T-helper 22 cell (primary cell): ENCODE data around the gene THAP4.

ENCODE experiments used
- DNase-seq: peaks from one replicate; pipeline ENCODE4 v3.0.0-alpha.2; 2020; ENCODE audit warnings: low read depth

THAP4 gene

GRCh38 chr2:241638940-241639339 lies 2.0 kb upstream of the THAP4 start:
- DNase-seq = no peak

DNA sequence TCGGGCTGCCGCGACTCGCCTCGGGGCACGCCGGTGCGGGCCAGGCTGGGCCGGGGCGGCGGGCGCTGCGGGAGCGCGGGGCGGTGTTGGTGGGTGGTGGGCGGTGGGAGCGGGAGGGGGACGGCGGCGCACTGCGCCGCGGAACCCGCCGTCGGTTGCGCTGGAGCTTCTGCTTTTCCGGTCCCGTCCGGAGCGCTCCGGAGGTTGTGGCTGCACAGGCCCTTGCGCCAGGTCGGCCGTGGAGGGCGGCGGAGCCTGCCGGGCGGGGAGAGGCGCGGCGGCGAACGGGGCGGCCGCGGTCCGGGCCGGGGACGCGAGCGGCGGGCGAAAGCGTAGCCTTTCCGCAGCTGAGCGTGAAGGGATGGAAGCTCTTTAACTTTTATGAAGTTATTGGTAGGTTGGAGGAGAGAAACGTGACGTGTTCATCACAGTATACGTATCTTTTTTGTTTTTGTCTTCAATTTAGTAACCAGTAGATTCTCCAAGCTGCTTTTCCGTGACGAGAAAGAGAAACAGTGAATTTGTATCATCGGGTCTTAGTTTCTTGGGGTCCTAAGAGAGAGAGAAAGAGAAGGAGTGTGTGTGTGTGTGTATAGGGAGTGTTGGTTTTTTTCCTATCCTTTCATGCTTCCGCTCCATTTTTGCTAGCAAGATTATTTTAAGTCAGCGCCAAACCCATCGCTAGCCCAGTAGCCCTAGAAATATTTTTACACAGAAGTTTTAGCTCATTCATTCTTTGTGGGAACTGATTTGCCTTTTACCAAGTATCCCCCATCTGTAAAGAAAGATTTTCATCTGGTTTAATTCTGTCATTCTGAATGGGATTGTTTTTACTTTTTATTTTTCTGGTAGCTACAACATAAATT lies 1.1 kb upstream of the THAP4 start:
- no peak for DNase-seq

DNA sequence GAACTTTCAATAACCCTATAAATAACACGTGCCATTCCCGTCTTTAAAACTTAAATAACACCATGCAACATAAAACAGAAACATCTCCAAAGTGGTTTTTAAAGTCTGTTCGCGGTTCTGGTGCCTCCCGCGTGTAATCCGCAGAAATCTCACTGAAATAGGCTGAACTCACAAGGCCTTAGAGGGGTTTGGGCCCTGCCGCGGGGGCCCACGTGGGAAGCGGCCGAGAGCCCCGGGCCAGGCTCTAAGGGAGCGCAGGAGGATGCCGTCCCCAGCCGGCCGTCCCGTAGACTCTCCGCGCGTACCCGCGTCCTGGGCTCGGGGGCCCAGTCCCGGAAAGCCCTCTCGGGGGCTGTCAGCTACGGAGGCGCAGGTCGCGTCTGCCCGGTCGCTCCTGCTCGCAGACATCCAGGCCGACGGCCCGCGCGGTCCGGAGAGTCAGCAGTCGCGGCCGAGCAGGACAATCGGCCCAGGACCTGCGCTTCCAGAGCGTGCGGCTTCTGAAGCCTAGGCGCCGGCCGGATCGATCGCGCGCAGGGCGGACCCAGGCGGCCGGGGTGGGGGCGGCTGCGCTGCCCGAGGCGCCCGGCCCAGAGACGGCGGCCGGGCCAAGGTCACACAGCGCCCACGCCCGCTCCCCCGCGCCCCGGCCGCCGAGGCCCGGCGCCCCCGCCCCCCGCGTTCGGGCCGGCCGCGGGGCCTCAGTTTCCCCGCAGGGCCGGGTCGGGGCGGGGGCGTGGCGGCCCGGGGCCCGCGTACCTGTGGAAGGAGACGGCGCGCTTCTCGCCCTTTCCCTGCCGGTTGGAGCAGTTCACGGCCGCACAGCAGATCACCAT lies 558 bp downstream of the THAP4 start:
- DNase-seq = no peak

- no peak for DNase-seq
Measured at GRCh38 chr2:241635756-241636155, 1.2 kb downstream of the THAP4 start.

DNA sequence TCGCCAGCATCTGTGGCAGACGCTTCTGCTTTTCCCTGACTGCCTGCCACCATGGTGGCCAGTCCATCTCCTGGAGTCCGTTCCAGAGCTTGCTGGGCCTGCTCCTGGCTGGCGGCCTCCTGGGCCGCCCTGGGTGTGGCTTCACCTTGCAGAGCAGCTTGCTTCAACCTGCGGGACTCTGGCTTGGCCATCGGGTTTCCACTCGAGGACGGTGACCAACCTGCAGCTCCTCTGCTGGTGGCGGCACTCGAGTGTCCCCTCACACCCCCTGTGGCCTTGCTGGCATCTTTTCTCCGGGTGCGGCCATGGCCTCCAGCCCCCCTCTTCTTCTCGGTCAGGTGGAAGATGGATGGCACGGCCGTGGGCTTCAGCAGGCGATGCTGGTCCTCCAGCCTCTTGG lies 3.4 kb downstream of the THAP4 start:
- no peak for DNase-seq

- DNase-seq = no peak
Measured at GRCh38 chr2:241632478-241633325, 4.3 kb downstream of the THAP4 start.

DNA sequence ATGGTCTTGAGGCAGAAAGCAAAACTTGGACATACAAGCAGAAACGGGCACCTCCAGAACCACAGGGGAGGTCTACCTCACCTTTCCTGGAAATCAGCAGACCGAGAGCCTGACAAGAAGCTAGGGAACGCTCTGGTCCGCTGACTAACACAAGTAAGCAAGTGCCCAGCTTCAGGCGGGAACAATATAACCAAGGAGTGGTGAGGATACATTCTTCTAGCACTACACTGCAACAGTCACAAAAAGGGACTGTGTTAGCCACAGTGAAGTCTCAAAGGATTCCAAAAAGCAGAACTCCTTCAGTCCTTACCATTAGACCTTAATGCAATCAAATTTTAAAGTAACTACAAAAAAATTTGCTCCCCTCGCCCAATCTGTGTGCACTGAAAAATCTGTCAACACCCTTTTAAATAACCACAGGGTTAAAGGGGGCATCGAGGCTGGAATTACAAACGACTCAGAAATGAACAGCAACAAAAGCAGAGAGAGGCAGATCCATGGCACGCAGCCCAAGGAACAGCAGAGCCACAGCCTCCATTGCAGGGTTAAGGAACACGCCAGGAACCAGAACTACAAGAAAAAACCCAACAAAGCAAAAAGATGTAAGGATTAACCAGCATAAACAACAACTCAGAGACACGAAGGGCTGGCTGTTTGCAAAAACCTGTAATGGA lies 7.1 kb downstream of the THAP4 start:
- no peak for DNase-seq

GRCh38 chr2:241627675-241628074 lies 9.3 kb downstream of the THAP4 start:
- no peak for DNase-seq

GRCh38 chr2:241620419-241620769 lies 16.6 kb downstream of the THAP4 start:
- DNase-seq = no peak

DNA sequence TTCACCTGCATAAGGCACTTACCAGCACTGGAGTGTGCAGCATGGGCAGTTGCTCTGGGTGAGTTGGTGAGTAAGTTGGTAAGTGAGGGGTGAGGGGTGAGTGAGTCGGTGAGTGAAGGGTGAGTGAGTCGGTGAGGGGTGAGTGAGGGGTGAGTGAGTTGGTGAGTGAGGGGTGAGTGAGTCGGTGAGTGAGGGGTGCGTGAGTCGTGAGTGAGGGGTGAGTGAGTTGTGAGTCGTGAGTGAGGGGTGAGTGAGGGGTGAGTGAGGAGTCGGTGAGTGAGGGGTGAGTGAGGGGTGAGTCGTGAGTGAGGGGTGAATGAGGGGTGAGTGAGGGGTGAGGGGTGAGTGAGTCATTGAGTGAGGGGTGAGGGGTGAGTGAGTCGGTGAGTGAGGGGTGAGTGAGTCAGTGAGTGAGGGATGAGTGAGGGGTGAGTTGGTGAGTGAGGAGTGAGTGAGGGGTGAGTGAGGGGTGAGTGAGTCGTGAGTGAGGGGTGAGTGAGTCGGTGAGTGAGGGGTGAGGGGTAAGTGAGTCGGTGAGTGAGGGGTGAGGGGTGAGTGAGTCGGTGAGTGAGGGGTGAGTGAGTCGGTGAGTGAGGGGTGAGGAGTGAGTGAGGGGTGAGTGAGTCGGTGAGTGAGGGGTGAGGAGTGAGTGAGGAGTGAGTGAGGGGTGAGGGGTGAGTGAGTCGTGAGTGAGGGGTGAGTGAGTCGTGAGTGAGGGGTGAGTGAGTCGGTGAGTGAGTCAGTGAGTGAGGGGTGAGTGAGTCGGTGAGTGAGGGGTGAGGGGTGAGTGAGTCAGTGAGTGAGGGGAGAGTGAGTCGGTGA lies 17.1 kb downstream of the THAP4 start:
- DNase-seq = no peak

DNA sequence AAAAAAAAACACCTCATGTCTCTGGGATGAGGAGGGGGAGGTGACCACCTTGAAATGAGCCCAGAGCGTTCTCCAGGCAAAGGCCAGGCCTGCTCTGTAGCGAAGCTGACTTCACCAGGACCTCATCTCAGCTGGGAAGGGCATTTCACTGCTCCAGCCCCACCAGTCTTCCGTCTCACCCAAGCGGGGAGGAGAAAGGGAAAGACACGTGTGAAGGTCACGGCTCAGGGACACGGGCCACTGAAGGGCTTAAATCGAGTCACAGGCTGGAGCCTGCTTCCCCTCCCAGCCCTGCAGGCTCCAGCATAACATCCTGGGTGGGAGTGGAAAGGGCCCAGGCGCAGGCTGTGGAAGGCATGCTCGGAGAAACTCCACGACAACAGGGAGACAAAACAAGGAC lies 18.1 kb downstream of the THAP4 start:
- no peak for DNase-seq

DNA sequence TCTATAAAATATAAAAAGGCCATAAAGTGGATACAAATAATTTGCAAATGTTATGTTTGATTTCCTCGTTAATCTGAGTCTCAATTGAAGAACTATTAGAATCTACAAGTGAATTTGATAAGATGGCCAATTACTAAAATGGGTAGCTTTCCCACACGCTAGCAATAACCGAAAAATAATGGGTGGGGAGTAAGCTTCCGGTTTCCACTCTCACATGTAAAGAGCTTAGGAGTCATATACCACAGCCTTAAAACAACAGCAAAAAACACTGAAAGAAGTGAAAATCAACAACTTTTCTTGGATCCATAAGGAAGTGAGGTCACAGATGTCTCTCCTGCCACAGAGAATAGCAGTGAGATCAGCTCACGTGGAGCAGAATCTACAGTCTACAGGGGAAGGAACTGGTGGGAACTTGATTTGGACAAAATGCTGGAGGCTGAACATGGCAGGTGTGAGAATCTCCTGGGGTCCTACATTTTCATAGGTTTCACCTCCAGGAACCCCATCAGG lies 18.6 kb downstream of the THAP4 start:
- no peak for DNase-seq

DNA sequence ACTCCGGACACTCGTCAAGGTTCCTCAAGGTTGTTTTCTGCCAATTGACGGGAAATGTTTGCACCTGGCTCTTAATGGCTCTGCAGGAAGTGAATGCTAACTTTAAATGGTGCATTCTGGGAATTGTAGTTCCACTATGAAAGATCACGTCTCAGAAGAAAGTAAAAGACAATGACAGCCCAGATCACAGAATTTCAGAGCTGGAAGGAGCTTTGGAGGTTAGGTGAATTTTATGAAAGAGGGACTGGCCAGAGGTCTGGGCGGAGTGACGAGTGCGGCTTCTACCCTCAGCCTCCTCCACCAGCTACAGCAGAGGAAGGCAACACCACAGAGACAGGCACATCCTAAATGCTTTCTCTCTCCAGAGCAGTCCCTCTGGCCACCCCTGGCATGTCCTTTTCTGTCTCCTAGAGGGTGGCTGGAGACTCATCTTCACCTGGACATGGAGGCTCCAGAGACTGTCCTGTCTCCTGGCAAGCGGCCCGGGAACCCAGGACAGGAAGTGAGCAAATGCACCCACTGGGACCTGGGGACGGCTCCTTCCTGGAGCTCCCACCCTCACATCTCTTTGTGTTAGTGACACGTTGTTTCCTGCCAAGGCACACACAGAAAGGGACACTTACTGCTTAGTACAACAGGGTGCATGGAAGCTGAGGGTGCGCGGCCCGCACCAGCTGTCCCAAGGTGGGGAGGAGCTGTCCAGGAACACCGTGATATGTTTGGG lies 19.4 kb downstream of the THAP4 start:
- no peak for DNase-seq

DNA sequence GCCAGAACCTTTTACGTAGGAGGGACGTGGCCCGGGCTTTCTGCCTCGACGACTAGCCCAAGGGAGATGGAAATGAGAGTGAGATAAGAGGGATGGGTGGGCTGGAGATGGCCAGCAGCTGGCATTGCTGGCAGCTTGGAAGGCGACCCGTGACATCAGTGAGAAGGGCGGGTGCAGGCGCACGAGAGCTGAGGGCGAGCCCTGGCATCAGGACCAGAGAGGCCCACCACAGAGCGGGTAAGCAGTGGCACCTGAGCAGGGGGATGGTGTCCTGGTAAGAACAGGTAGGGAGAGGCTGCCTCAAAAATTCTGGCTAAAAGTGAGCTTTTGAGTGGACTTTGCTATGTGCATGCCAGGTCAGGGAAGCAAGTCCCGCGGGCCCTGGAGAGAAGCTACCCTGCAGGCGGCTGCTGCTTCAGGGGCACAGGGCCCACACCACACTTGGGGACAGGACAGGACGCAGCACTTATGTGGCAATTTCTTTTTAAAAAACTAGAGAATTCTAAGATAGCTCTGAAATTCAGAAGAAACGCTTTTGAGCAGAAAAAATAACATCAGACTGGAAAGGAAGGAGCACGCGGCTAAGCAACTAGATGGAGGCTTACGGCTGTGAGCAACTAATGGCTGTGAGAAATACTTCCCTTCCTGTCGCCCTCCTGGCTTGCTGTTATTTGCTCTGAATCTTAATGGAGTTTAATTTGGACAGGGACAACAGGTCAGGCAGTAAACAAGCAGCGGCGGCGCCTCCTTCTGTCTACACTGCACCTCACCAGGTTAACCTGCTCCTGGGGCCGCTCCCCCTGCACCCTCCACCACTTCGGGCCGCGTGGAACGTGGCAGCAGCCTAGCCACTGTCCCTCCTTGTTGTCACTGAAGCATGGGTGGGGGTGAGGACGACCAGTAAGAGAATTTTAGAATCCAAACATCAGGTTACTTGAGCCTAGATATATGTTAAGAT lies 20.5 kb downstream of the THAP4 start:
- no peak for DNase-seq

DNA sequence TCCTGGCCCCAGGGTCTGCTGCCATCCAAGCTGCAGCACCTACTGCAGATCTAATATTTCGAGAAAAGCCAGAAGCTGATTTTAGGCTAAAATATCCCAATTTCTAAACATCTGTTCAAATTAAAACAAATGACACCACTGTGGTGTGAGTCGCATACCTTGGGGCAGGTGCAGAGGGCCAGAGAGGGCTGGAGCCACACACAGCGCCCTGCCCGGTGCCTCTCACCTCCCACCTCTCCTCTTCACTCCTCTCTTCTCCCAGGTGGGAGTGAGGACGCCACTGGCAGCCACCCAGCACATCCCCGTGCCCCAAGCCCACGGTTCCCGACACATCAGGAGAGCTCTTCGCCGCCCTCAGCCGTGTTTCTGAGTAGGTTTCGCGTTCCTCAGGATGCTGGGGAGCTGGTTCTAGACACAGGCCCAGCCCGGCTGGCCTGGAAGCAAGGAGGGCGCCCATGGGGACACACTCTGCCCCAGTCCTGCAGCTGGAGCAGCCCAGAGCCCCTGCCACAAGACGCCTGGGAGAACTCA lies 21.4 kb downstream of the THAP4 start:
- DNase-seq = no peak

DNA sequence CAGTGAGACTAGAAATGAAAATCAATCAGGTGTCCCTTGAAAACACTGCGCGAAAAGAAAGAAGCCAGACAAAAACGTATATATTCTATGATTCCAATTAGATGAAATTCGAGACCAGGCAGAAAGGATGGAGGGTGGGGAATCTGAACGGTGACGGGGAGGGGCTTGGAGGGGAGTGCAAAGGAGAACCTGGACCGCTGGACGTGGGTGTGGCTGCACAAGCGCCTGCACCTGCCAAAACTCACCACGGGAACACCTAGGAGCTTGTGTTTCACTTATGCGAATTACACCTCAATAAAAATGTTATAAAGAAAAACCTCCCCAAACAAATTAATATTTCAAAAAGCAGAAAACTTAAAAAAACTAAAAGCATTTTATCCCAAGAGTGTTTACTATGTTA lies 21.9 kb downstream of the THAP4 start:
- no peak for DNase-seq

DNA sequence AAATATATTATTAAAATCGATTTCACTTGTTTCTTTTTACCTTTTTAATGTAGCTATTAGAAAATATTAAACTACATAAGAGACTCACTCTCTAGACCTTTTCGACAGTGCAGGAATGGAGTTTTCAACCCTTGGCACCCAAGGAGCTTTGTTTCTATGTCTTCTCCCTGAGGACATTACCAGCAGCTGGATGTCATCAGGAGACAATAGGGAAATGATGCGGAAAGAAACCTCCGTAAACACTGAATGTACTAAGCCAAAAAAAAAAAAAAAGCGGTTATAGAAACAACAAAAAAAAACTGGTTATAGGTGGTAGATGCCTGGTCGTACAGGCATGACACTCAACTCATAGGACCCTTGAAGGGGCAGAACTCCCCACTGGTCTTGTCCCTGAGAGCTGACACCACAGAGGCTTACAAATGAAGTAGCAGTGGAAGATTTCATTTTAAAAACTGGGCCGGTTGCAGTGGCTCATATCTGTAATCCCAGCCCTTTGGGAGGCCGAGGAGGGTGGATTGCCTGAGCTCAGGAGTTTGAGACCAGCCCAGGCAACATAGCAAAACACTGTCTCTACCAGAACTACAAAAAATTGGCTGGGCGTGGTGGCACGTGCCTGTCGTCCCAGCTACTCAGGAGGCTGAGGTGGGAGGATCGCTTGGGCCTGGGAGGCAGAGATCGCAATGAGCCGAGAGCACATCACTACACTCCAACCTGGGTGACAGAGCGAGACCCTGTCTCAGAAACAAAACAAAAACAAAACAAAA lies 23.8 kb downstream of the THAP4 start:
- no peak for DNase-seq
